HepG2 (cell line): ENCODE data around the gene MAPRE3. TPM values are rescaled to one million over a fixed set of nuclear protein-coding genes. Genes with fewer than 3 reads are reported as not detected.

Source experiments
- AHDC1 ChIP-seq: sonication (generic); formaldehyde crosslinking; IDR thresholded peaks from 2 replicates; pipeline ENCODE4 v1.5.1; 2020; ENCODE audit warnings: mild to moderate bottlenecking, missing genetic modification reagents, borderline replicate concordance
- BHLHE40 ChIP-seq: IDR thresholded peaks from 2 replicates; pipeline ENCODE4 v1.6.1; 2011; ENCODE audit warnings: low read length, improper control_type of control experiment
- CTCF ChIP-seq: sonication (generic); formaldehyde crosslinking; IDR thresholded peaks from 2 replicates; pipeline ENCODE4 v1.5.0; 2020; ENCODE audit warnings: mild to moderate bottlenecking, missing genetic modification reagents, moderate library complexity
- HOMEZ ChIP-seq: IDR thresholded peaks from 2 replicates; pipeline ENCODE4 v1.6.1; 2016; ENCODE audit warnings: low read depth
- IRF2 ChIP-seq: IDR thresholded peaks from 2 replicates; pipeline ENCODE4 v1.6.1; 2018; ENCODE audit warnings: missing genetic modification reagents, missing compliant biosample characterization
- MYNN ChIP-seq: sonication (generic); formaldehyde crosslinking; IDR thresholded peaks from 2 replicates; pipeline ENCODE4 v1.4.0; 2020; ENCODE audit warnings: mild to moderate bottlenecking, low read depth, missing genetic modification reagents
- NFKBIZ ChIP-seq: IDR thresholded peaks from 2 replicates; pipeline ENCODE4 v1.6.1; 2018; ENCODE audit warnings: missing genetic modification reagents, missing compliant biosample characterization
- RORA ChIP-seq: sonication (generic); formaldehyde crosslinking; IDR thresholded peaks from 2 replicates; pipeline ENCODE4 v1.5.0; 2020; ENCODE audit warnings: mild to moderate bottlenecking, missing genetic modification reagents, moderate library complexity
- STAG1 ChIP-seq: sonication (generic); formaldehyde crosslinking; IDR thresholded peaks from 2 replicates; pipeline ENCODE4 v1.4.0; 2020; ENCODE audit warnings: missing genetic modification reagents
- ZBTB26 ChIP-seq: IDR thresholded peaks from 2 replicates; pipeline ENCODE4 v1.6.1; 2016; ENCODE audit warnings: missing compliant biosample characterization, missing genetic modification reagents, borderline replicate concordance
- ZNF430 ChIP-seq: sonication (generic); formaldehyde crosslinking; IDR thresholded peaks from 2 replicates; pipeline ENCODE4 v1.9.0; 2021; ENCODE audit warnings: mild to moderate bottlenecking, missing genetic modification reagents
- ZNF629 ChIP-seq: sonication (generic); formaldehyde crosslinking; conservative IDR thresholded peaks from 2 replicates; pipeline ENCODE4 v1.5.0; 2020; ENCODE audit warnings: missing genetic modification reagents
- polyA plus RNA-seq, 8 experiments: library from polyadenylated mRNA; depleted of rRNA in 3 of 8; stranded (reverse) in 7 of 8; unstranded in 1 of 8; fragments of >200 nt; fragmentation: Illumina TruSeq in 4 of 8; extraction: Trizol in 4 of 8; gene quantifications; 2 replicates each; pipeline versions ENCODE4 v1.2.1 to v1.2.3, GENCODE V29; 2011 to 2016; ENCODE audit warnings: low read depth in 4 of 8, missing spikeins in 1 of 8, mixed read lengths in 1 of 8; ENCODE audit not compliant: insufficient read depth in 1 of 8
- total RNA-seq, 5 experiments: library from RNA; depleted of rRNA; stranded (reverse); fragments of >200 nt; fragmentation: Illumina TruSeq; extraction: Trizol; gene quantifications; 2 replicates each; pipeline ENCODE4 v1.2.3, GENCODE V29; 2016; ENCODE audit warnings: low read depth in 1 of 5

Gene MAPRE3
- total and polyA plus RNA-seq, 2 of the 13 experiments (the other 11 are each of a cell fraction or from before 2014, with no cell fraction given), result 0.31 to 0.91 TPM

- TF ChIP-seq ZBTB26 (CRISPR knock-in tag) (0 out of 2 replicates have a peak, but pooled peaks have one; percentile 14), AHDC1 (CRISPR knock-in tag) (no peak), NFKBIZ (CRISPR knock-in tag) (no peak), ZNF430 (CRISPR knock-in tag) (no peak), BHLHE40 (0 out of 2 replicates have a peak, but pooled peaks have one; percentile 43), RORA (CRISPR knock-in tag) (no peak), CTCF (CRISPR knock-in tag) (peak; percentile 86), ZNF629 (peak; percentile 27; the same call in 1 of the 2 replicates), HOMEZ (CRISPR knock-in tag) (0 out of 2 replicates have a peak, but pooled peaks have one; percentile 43), IRF2 (peak; percentile 25; the same call in 1 of the 2 replicates), STAG1 (CRISPR knock-in tag) (peak; percentile 55), MYNN (CRISPR knock-in tag) (no peak)
Measured at GRCh38 chr2:26922405-26923188, 47.8 kb upstream of the MAPRE3 start (continued).
